Measurements from ENCODE around the gene MED12. TPM values are rescaled to one million over a fixed set of nuclear protein-coding genes. Genes with fewer than 3 reads are reported as not detected.

The MED12 gene
- total RNA-seq, 3 donors from 2014 or later (not counting 1 experiment from before 2014, with no cell fraction given): 111 to 156 (median 115) TPM

DNA sequence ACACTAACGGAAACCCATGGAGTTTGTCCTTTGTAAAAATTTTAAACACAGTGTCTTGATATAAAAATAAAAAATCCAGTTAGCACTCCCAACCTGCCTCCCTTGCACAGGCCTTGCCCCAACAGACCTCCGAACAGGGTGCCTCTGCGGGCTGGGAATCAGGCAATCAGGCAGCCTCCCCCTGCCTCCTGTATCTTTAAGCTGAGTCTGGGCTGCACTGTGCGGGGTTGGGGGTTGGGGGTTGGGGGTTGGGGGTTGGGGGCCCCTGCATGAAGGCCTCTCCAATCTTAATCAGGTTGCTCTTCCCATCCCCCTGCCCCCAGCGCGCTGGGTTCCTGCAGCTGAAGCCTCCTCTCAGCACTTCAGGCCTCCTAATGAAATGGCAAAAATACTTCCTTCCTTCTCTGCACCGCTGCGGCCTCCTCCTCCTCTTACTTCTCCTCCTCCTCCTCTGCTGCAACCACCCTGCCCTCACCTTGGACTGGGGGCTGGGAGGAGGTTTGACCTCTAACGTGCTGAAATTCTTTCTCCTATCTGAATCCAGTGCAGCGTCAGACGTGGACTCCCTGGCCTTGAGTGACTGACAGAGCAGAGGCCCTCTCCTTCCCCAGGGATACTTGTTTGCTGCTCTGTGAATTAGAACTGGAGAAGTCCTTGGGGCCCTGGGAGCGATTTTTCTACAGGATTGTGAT is 52.9 kb downstream of the MED12 start:
- H3K36me3 ChIP-seq (ENCODE audit: control insufficient read depth, insufficient read depth, low read length): no peaks in the 10 kb centered on the region
- H3K27me3 ChIP-seq (ENCODE audit: control insufficient read depth, insufficient read depth, low read length): no peaks in the 10 kb centered on the region
- Mint-ChIP-seq H3K27me3 (ENCODE audit: low read depth in 2 of 2) (no peaks in the 10 kb centered on the region), H3K27ac (peak overlapping the region in 1 of 2 donors; percentile 58), H3K36me3 (no peaks in the 10 kb centered on the region), H3K4me3 (no peak overlapping the region), H3K9me3 (no peaks in the 10 kb centered on the region), H3K4me1 (peaks cover 5 to 6% of the 10 kb centered on the region in 2 donors)
- 32% methylated on average over 4 of the region's 12 CpGs for WGBS (ENCODE audit: insufficient coverage)
- H3K4me1 ChIP-seq (ENCODE audit: control insufficient read depth, insufficient read depth, low read length): no peaks in the 10 kb centered on the region
- DNase-seq: no peak
- H3K9me3 ChIP-seq (ENCODE audit: control insufficient read depth, insufficient read depth, low read length): no peaks in the 10 kb centered on the region
- intact Hi-C loops (cut with micrococcal nuclease): no loop called here
- no peak overlapping the region for H3K27ac ChIP-seq (ENCODE audit: low read length)
- TF ChIP-seq, protein P1, sequence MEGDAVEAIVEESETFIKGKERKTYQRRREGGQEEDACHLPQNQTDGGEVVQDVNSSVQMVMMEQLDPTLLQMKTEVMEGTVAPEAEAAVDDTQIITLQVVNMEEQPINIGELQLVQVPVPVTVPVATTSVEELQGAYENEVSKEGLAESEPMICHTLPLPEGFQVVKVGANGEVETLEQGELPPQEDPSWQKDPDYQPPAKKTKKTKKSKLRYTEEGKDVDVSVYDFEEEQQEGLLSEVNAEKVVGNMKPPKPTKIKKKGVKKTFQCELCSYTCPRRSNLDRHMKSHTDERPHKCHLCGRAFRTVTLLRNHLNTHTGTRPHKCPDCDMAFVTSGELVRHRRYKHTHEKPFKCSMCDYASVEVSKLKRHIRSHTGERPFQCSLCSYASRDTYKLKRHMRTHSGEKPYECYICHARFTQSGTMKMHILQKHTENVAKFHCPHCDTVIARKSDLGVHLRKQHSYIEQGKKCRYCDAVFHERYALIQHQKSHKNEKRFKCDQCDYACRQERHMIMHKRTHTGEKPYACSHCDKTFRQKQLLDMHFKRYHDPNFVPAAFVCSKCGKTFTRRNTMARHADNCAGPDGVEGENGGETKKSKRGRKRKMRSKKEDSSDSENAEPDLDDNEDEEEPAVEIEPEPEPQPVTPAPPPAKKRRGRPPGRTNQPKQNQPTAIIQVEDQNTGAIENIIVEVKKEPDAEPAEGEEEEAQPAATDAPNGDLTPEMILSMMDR (IDR thresholded peaks at IDR 0.05): no peak
- no peak overlapping the region for H3K4me3 ChIP-seq (ENCODE audit: low read length)
- no peak for ATAC-seq

DNA sequence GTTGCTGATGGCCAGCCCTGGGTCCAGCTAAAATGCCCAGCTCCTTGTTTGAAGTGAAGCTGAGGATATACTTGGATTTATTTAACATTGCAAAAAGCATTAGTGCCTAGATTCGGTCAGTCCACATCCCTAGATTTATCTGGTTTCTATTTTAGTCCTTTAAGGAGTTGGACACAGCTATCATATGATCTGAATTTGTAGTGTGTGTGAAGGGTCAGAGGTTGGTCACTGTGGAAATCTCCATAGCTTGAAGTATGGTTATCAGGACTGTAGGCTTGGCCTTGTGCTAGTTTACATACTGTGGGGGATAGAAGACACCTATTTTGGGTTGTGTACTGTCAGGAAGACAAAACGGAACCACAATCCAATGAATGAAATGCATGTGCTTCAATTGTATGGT is 55.0 kb downstream of the MED12 start:
- WGBS (ENCODE audit: insufficient coverage): 91% methylated on average over 2 of the region's 2 CpGs
- Mint-ChIP-seq H3K27me3 (ENCODE audit: low read depth in 2 of 2) (no peaks in the 10 kb centered on the region), H3K36me3 (no peaks in the 10 kb centered on the region), H3K4me1 (peaks cover 5 to 6% of the 10 kb centered on the region in 2 donors), H3K9me3 (no peaks in the 10 kb centered on the region), H3K4me3 (no peak overlapping the region), H3K27ac (no peak overlapping the region)
- Histone ChIP-seq H3K4me1 (ENCODE audit: control insufficient read depth, insufficient read depth, low read length) (no peaks in the 10 kb centered on the region), H3K27ac (ENCODE audit: low read length) (no peak overlapping the region), H3K9me3 (ENCODE audit: control insufficient read depth, insufficient read depth, low read length) (no peaks in the 10 kb centered on the region), H3K27me3 (ENCODE audit: control insufficient read depth, insufficient read depth, low read length) (no peaks in the 10 kb centered on the region), H3K4me3 (ENCODE audit: low read length) (no peak overlapping the region), H3K36me3 (ENCODE audit: control insufficient read depth, insufficient read depth, low read length) (no peaks in the 10 kb centered on the region)
- TF ChIP-seq, protein P1 (IDR thresholded peaks at IDR 0.05): no peak
- intact Hi-C loops (cut with micrococcal nuclease): no loop called here
- ATAC-seq (no peak), DNase-seq (no peak)

DNA sequence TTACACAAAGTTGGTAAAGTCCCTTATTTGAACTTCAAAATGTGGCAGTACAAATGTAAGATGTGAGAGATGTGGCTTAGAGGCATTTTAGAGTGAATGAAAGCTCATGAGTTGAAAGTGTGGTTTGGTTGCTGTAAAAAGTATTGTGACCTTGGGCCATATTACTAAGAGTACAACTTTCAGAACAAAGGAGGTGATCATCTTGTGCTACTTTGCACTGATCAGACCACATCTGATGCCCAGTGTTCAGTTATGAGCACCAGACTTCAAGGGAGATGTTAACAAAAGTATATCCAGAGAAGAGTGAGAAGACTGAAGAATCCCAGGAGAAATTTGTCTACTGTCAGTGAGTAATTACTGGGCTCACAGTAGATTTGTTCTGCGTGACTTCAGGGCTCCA is 56.4 kb downstream of the MED12 start:
- no peak overlapping the region for H3K4me3 Mint-ChIP-seq
- Histone ChIP-seq H3K27me3 (ENCODE audit: control insufficient read depth, insufficient read depth, low read length) (no peaks in the 10 kb centered on the region), H3K9me3 (ENCODE audit: control insufficient read depth, insufficient read depth, low read length) (no peaks in the 10 kb centered on the region), H3K27ac (ENCODE audit: low read length) (no peak overlapping the region), H3K4me3 (ENCODE audit: low read length) (no peak overlapping the region), H3K4me1 (ENCODE audit: control insufficient read depth, insufficient read depth, low read length) (no peaks in the 10 kb centered on the region), H3K36me3 (ENCODE audit: control insufficient read depth, insufficient read depth, low read length) (no peaks in the 10 kb centered on the region)
- no CpG with 5 or more reads among the region's 1 CpG for WGBS (ENCODE audit: insufficient coverage)
- no peak overlapping the region for H3K27ac Mint-ChIP-seq
- TF ChIP-seq, protein P1 (IDR thresholded peaks at IDR 0.05): no peak
- peaks cover 5 to 6% of the 10 kb centered on the region in 2 donors for H3K4me1 Mint-ChIP-seq
- intact Hi-C loops (cut with micrococcal nuclease): loop anchor here (5.0 kb wide), 1 partner anchor 77 kb away; the partner anchor contains the start of gene FOXO4
- no peaks in the 10 kb centered on the region for H3K27me3 Mint-ChIP-seq (ENCODE audit: low read depth in 2 of 2)
- ATAC-seq: no peak
- no peaks in the 10 kb centered on the region for H3K36me3 Mint-ChIP-seq
- H3K9me3 Mint-ChIP-seq: no peaks in the 10 kb centered on the region
- DNase-seq: no peak

DNA sequence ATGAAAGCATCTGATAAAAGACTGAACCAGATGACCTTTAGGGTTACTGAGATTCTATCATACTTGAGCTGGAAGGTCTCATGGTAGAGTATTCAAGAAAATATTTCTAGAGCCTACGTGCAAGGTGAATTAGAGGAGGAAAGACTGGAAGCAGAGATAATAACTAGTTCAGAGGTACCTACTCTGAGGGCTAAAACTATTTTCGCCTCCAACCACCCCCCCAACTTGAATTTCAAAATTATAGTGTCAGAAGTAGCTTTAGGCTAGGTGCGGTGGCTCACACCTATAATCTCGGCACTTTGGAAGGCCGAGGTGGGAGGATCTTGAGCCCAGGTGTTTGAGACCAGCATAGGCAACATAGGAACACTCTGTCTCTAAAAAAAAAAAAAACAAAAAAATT is 57.1 kb downstream of the MED12 start:
- Mint-ChIP-seq H3K4me1 (peaks cover 5 to 6% of the 10 kb centered on the region in 2 donors), H3K27ac (no peak overlapping the region), H3K27me3 (ENCODE audit: low read depth in 2 of 2) (no peaks in the 10 kb centered on the region), H3K9me3 (no peaks in the 10 kb centered on the region), H3K4me3 (no peak overlapping the region), H3K36me3 (no peaks in the 10 kb centered on the region)
- no peak overlapping the region for H3K4me3 ChIP-seq (ENCODE audit: low read length)
- no peak for ATAC-seq
- no peaks in the 10 kb centered on the region for H3K36me3 ChIP-seq (ENCODE audit: control insufficient read depth, insufficient read depth, low read length)
- intact Hi-C loops (cut with micrococcal nuclease): loop anchor here (5.0 kb wide), 1 partner anchor 78 kb away; the partner anchor contains the start of gene FOXO4
- H3K27ac ChIP-seq (ENCODE audit: low read length): no peak overlapping the region
- WGBS (ENCODE audit: insufficient coverage): no CpG with 5 or more reads among the region's 5 CpGs
- H3K4me1 ChIP-seq (ENCODE audit: control insufficient read depth, insufficient read depth, low read length): no peaks in the 10 kb centered on the region
- DNase-seq: no peak
- no peaks in the 10 kb centered on the region for H3K27me3 ChIP-seq (ENCODE audit: control insufficient read depth, insufficient read depth, low read length)
- H3K9me3 ChIP-seq (ENCODE audit: control insufficient read depth, insufficient read depth, low read length): no peaks in the 10 kb centered on the region
- TF ChIP-seq, protein P1 (IDR thresholded peaks at IDR 0.05): no peak
